HEK293 (cell line): ENCODE measurements around the gene DROSHA.

Experiments
- CTCF ChIA-PET: fragments of 350-600 bp; formaldehyde crosslinking; extraction: SDS; loops from one replicate; lab custom pipeline; 2021; ENCODE audit warnings: antibody characterized with exemption; lab: Yijun Ruan, JAX
- POLR2A ChIA-PET: fragments of 300-600 bp; formaldehyde crosslinking; extraction: SDS; loops from one replicate; lab custom pipeline; 2020; ENCODE audit warnings: antibody characterized with exemption, inconsistent platforms; lab: Yijun Ruan, JAX
- H3K27ac ChIP-seq: fragments of 200-500 bp; sonication (Bioruptor generic); 2 replicates; pipeline ENCODE4 v1.5.1; 2014; ENCODE audit warnings: low read depth, low read length, control low read depth, inconsistent platforms; ENCODE audit errors: extremely low read depth
- H3K36me3 ChIP-seq, 2 experiments: fragments of 200-500 bp in 1 of 2; sonication (Bioruptor generic) in 1 of 2; 1 replicate in 1 of 2; 2 replicates in 1 of 2; pipeline ENCODE4 v1.5.1; 2014 to 2017; ENCODE audit warnings: inconsistent platforms in 2 of 2, low read length in 2 of 2; ENCODE audit not compliant: control insufficient read depth in 2 of 2, insufficient read depth in 1 of 2
- H3K4me1 ChIP-seq: fragments of 200-500 bp; sonication (Bioruptor generic); 2 replicates; pipeline ENCODE4 v1.5.1; 2014; ENCODE audit warnings: mild to moderate bottlenecking, low read length, inconsistent platforms; ENCODE audit not compliant: control insufficient read depth, insufficient read depth
- H3K4me3 ChIP-seq: 2 replicates; pipeline ENCODE4 v1.5.1; 2011; ENCODE audit warnings: low read depth, mild to moderate bottlenecking, control low read depth, low read length, moderate library complexity
- H3K9me3 ChIP-seq: fragments of 200-500 bp; sonication (Bioruptor generic); 2 replicates; pipeline ENCODE4 v1.5.1; 2014; ENCODE audit warnings: low read depth, low read length, inconsistent platforms; ENCODE audit not compliant: control insufficient read depth, insufficient read depth
- HIC1 ChIP-seq: fragments of 450-650 bp; formaldehyde crosslinking; IDR thresholded peaks from 2 replicates; pipeline ENCODE4 v1.5.1; 2016; ENCODE audit warnings: missing biosample characterization, missing genetic modification characterization
- HOXD13 ChIP-seq: sonication (generic); formaldehyde crosslinking; IDR thresholded peaks from 2 replicates; pipeline ENCODE4 v1.8.0; 2022; ENCODE audit warnings: missing genetic modification reagents, borderline replicate concordance
- KLF8 ChIP-seq: fragments of 450-650 bp; formaldehyde crosslinking; IDR thresholded peaks from 2 replicates; pipeline ENCODE4 v1.5.1; 2016; ENCODE audit warnings: missing biosample characterization, missing genetic modification characterization
- YY1 ChIP-seq: fragments of 450-650 bp; formaldehyde crosslinking; IDR thresholded peaks from 2 replicates; pipeline ENCODE4 v1.5.1; 2018; ENCODE audit warnings: missing biosample characterization, missing genetic modification characterization
- ZIC2 ChIP-seq: fragments of 450-650 bp; formaldehyde crosslinking; IDR thresholded peaks from 2 replicates; pipeline ENCODE4 v1.5.1; 2016; ENCODE audit warnings: missing biosample characterization, missing genetic modification characterization
- ZNF112 ChIP-seq: fragments of 450-650 bp; formaldehyde crosslinking; IDR thresholded peaks from 2 replicates; pipeline ENCODE4 v1.5.0; 2017; ENCODE audit warnings: missing biosample characterization, missing genetic modification characterization
- ZNF211 ChIP-seq: fragments of 450-650 bp; formaldehyde crosslinking; IDR thresholded peaks from 2 replicates; pipeline ENCODE4 v1.5.1; 2016; ENCODE audit warnings: low read depth, missing biosample characterization, missing genetic modification characterization
- ZNF292 ChIP-seq: fragments of 450-650 bp; formaldehyde crosslinking; IDR thresholded peaks from 2 replicates; pipeline ENCODE4 v1.5.1; 2016; ENCODE audit warnings: low read depth, missing biosample characterization, missing genetic modification characterization, borderline replicate concordance
- ZNF341 ChIP-seq: fragments of 450-650 bp; formaldehyde crosslinking; IDR thresholded peaks from 2 replicates; pipeline ENCODE4; 2016; ENCODE audit warnings: low read depth, missing biosample characterization, missing genetic modification characterization
- ZNF37A ChIP-seq: fragments of 450-650 bp; IDR thresholded peaks from 2 replicates; pipeline ENCODE4 v1.5.1; 2018; ENCODE audit warnings: missing biosample characterization, missing genetic modification characterization
- ZNF391 ChIP-seq: fragments of 450-650 bp; formaldehyde crosslinking; IDR thresholded peaks from 2 replicates; pipeline ENCODE4 v1.5.1; 2016; ENCODE audit warnings: low read depth, missing biosample characterization, missing genetic modification characterization, borderline replicate concordance
- ZNF510 ChIP-seq: fragments of 450-650 bp; formaldehyde crosslinking; IDR thresholded peaks from 2 replicates; pipeline ENCODE4 v1.5.1; 2018; ENCODE audit warnings: mild to moderate bottlenecking, missing genetic modification characterization, missing biosample characterization; ENCODE audit not compliant: insufficient replicate concordance
- ZNF555 ChIP-seq: fragments of 450-650 bp; formaldehyde crosslinking; conservative IDR thresholded peaks from 2 replicates; pipeline ENCODE4 v1.5.1; 2017; ENCODE audit warnings: missing biosample characterization, mild to moderate bottlenecking, missing genetic modification characterization, inconsistent platforms
- ZNF561 ChIP-seq: fragments of 450-650 bp; IDR thresholded peaks from 2 replicates; pipeline ENCODE4 v1.5.1; 2018; ENCODE audit warnings: missing biosample characterization, missing genetic modification characterization, borderline replicate concordance
- ZNF596 ChIP-seq: fragments of 450-650 bp; IDR thresholded peaks from 2 replicates; pipeline ENCODE4 v1.5.0; 2018; ENCODE audit warnings: missing biosample characterization, mild to moderate bottlenecking, missing genetic modification characterization, moderate library complexity
- ZNF677 ChIP-seq: fragments of 450-650 bp; IDR thresholded peaks from 2 replicates; pipeline ENCODE4 v1.5.0; 2018; ENCODE audit warnings: missing biosample characterization, mild to moderate bottlenecking, missing genetic modification characterization, moderate library complexity
- ZNF701 ChIP-seq: fragments of 450-650 bp; formaldehyde crosslinking; IDR thresholded peaks from 2 replicates; pipeline ENCODE4 v1.5.1; 2016; ENCODE audit warnings: missing biosample characterization, missing genetic modification characterization
- TF ChIP-seq, protein P1 (sequence below): fragments of 450-650 bp; formaldehyde crosslinking; IDR thresholded peaks from 2 replicates; pipeline ENCODE4 v1.5.1; 2016; ENCODE audit warnings: missing biosample characterization, missing genetic modification characterization

The DROSHA gene

DNA sequence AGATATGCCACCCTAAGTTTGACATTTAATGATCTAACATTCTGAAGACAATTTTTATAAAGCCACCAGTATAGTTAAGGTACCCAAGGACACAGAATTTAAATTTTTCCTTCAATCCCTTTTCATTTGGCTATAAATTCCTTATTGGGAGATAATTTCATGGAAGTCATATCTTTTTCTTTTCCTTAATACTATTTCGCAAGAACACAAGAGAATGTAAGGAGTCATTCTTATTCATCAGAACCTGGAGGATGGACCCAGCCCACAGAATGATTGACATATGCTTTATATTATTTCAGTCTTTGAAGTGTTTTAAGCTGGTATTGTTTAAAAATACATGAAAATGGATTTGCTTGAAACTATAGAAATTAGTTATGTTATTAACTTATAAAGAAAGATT, 79.6 kb downstream of the DROSHA start:
- no peak overlapping the region for H3K27ac ChIP-seq
- no peak for TF ChIP-seq ZIC2
- H3K36me3 ChIP-seq: peaks cover 59 to 73% of the 10 kb centered on the region in 2 experiments
- H3K4me3 ChIP-seq: no peak overlapping the region
- no peaks in the 10 kb centered on the region for H3K4me1 ChIP-seq
- ChIA-PET POLR2A (no interaction called here), CTCF (interaction anchor here (0.7 kb wide), 1 partner anchor 220 kb away, joined by 3 read pairs; no protein-coding TSS in a partner anchor)
- no peaks in the 10 kb centered on the region for H3K9me3 ChIP-seq

- no peaks in the 10 kb centered on the region for H3K4me1 ChIP-seq
- H3K9me3 ChIP-seq: no peaks in the 10 kb centered on the region
- ChIA-PET POLR2A (no interaction called here), CTCF (interaction anchor here (0.6 kb wide), 1 partner anchor 75 kb away, joined by 5 read pairs; no protein-coding TSS in a partner anchor)
- peaks cover 60 to 67% of the 10 kb centered on the region in 2 experiments for H3K36me3 ChIP-seq
- H3K4me3 ChIP-seq: no peak overlapping the region
- no peak for TF ChIP-seq ZNF510
- no peak for TF ChIP-seq KLF8
- TF ChIP-seq ZNF112 (tag by site-specific recombination): no peak
- TF ChIP-seq ZNF37A (tag by site-specific recombination): no peak
- TF ChIP-seq ZNF677 (tag by site-specific recombination): no peak
- no peak for TF ChIP-seq YY1 (tag by site-specific recombination)
- TF ChIP-seq ZNF555 (tag by site-specific recombination): no peak
- TF ChIP-seq ZNF561: no peak
- no peak for TF ChIP-seq HOXD13 (CRISPR knock-in tag)
- no peak overlapping the region for H3K27ac ChIP-seq
Observed at GRCh38 chr5:31449962-31450361, 81.9 kb downstream of the DROSHA start.

DNA sequence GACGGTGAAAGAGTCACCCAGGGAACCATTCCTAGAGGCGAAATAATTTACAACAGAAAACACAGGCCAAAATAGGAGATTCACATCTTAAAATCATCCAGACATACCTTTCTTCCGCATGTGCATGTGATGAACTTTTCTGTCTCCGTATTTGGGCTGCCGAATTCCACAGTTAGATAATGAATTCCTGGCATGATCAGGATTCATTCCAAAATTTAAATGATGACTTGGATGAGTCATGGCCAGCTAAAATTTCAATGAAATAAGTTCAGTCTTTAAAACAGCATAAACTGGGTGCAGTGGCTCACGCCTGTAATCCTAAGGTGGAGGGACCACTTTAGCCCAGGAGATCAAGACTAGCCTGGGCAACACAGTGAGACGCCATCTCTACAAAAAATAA, 82.7 kb downstream of the DROSHA start:
- CTCF ChIA-PET: no interaction called here
- H3K4me3 ChIP-seq: no peak overlapping the region
- POLR2A ChIA-PET: no interaction called here
- H3K9me3 ChIP-seq: no peaks in the 10 kb centered on the region
- no peak overlapping the region for H3K27ac ChIP-seq
- H3K4me1 ChIP-seq: no peaks in the 10 kb centered on the region
- H3K36me3 ChIP-seq: peaks cover 63% of the 10 kb centered on the region in 2 experiments
- TF ChIP-seq ZNF112 (tag by site-specific recombination): no peak
- TF ChIP-seq ZNF292 (tag by site-specific recombination): no peak
- no peak for TF ChIP-seq ZNF341
- no peak for TF ChIP-seq ZNF211 (tag by site-specific recombination)
- TF ChIP-seq HIC1 (tag by site-specific recombination): no peak
- TF ChIP-seq ZNF701 (tag by site-specific recombination): no peak
- TF ChIP-seq ZNF391 (tag by site-specific recombination): no peak
- TF ChIP-seq, protein P1, sequence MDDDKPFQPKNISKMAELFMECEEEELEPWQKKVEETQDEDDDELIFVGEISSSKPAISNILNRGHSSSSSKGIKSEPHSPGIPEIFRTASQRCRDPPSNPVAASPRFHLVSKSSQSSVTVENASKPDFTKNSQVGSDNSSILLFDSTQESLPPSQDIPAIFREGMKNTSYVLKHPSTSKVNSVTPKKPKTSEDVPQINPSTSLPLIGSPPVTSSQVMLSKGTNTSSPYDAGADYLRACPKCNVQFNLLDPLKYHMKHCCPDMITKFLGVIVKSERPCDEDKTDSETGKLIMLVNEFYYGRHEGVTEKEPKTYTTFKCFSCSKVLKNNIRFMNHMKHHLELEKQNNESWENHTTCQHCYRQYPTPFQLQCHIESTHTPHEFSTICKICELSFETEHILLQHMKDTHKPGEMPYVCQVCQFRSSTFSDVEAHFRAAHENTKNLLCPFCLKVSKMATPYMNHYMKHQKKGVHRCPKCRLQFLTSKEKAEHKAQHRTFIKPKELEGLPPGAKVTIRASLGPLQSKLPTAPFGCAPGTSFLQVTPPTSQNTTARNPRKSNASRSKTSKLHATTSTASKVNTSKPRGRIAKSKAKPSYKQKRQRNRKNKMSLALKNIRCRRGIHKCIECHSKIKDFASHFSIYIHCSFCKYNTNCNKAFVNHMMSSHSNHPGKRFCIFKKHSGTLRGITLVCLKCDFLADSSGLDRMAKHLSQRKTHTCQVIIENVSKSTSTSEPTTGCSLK (tag by site-specific recombination): no peak
- no peak for TF ChIP-seq ZNF555 (tag by site-specific recombination)
- no peak for TF ChIP-seq ZNF596
- TF ChIP-seq, all 188 proteins: peak for 0
